H9 (cell line): ENCODE data around the gene TM9SF1. TPM values are rescaled to one million over a fixed set of nuclear protein-coding genes. Genes with fewer than 3 reads are reported as not detected.

Experiments used
- DNase-seq: peaks from one replicate; pipeline ENCODE4 v3.0.0-alpha.2; 2017
- H2AFZ ChIP-seq: one replicate; pipeline ENCODE4 v1.6.1; 2013; ENCODE audit warnings: mild to moderate bottlenecking, low read length, control low read depth, moderate library complexity
- H2AK5ac ChIP-seq: 2 replicates; pipeline ENCODE4 v1.6.1; 2013; ENCODE audit warnings: low read length, control low read depth, mixed read lengths; ENCODE audit not compliant: insufficient read length
- H2BK120ac ChIP-seq: one replicate; pipeline ENCODE4 v1.6.1; 2013; ENCODE audit warnings: low read depth, mild to moderate bottlenecking, low read length, control low read depth, inconsistent platforms; ENCODE audit not compliant: poor library complexity, severe bottlenecking
- H2BK12ac ChIP-seq: 2 replicates; pipeline ENCODE4 v1.6.1; 2013; ENCODE audit warnings: low read length, control low read depth, mixed read lengths, low read depth; ENCODE audit not compliant: insufficient read length
- H2BK15ac ChIP-seq: 2 replicates; pipeline ENCODE4 v1.6.1; 2013; ENCODE audit warnings: low read depth, low read length, control low read depth
- H2BK20ac ChIP-seq: one replicate; pipeline ENCODE4 v1.6.1; 2013; ENCODE audit warnings: low read depth, mild to moderate bottlenecking, low read length, control low read depth, inconsistent platforms; ENCODE audit not compliant: poor library complexity, severe bottlenecking
- H2BK5ac ChIP-seq: 2 replicates; pipeline ENCODE4 v1.6.1; 2013; ENCODE audit warnings: low read length, control low read depth, mixed read lengths; ENCODE audit not compliant: insufficient read length
- H3K14ac ChIP-seq: 2 replicates; pipeline ENCODE4 v1.6.1; 2013; ENCODE audit warnings: low read length, control low read depth; ENCODE audit not compliant: insufficient read depth
- H3K18ac ChIP-seq: 2 replicates; pipeline ENCODE4 v1.6.1; 2013; ENCODE audit warnings: low read depth, mild to moderate bottlenecking, mixed read lengths, low read length, control low read depth; ENCODE audit not compliant: insufficient read length
- H3K23ac ChIP-seq: 2 replicates; pipeline ENCODE4 v1.6.1; 2013; ENCODE audit warnings: low read length, control low read depth, mixed read lengths, low read depth; ENCODE audit not compliant: insufficient read length
- H3K23me2 ChIP-seq: 2 replicates; pipeline ENCODE4 v1.6.1; 2013; ENCODE audit warnings: low read depth, mild to moderate bottlenecking, mixed read lengths, low read length, control low read depth; ENCODE audit not compliant: insufficient read length, poor library complexity, severe bottlenecking
- H3K27ac ChIP-seq: 2 replicates; pipeline ENCODE4 v1.5.1; 2013; ENCODE audit warnings: low read length, control low read depth, mixed read lengths, low read depth; ENCODE audit not compliant: insufficient read length
- H3K27me3 ChIP-seq: 2 replicates; pipeline ENCODE4 v1.6.1; 2013; ENCODE audit warnings: low read length, control low read depth, inconsistent platforms; ENCODE audit not compliant: insufficient read depth
- H3K4ac ChIP-seq: 2 replicates; pipeline ENCODE4 v1.6.1; 2013; ENCODE audit warnings: low read depth, mild to moderate bottlenecking, control low read depth, inconsistent platforms, low read length, moderate library complexity
- H3K4me1 ChIP-seq: 2 replicates; pipeline ENCODE4 v1.6.1; 2013; ENCODE audit warnings: low read length, control low read depth, inconsistent platforms; ENCODE audit not compliant: insufficient read depth
- H3K4me2 ChIP-seq: 2 replicates; pipeline ENCODE4 v1.6.1; 2013; ENCODE audit warnings: low read length, control low read depth, mixed read lengths; ENCODE audit not compliant: insufficient read length, insufficient read depth
- H3K56ac ChIP-seq: 2 replicates; pipeline ENCODE4 v1.6.1; 2013; ENCODE audit warnings: low read depth, mild to moderate bottlenecking, mixed read lengths, low read length, control low read depth; ENCODE audit not compliant: insufficient read length
- H3K79me1 ChIP-seq: 2 replicates; pipeline ENCODE4 v1.6.1; 2013; ENCODE audit warnings: low read depth, mild to moderate bottlenecking, moderate library complexity, low read length, control low read depth, inconsistent platforms; ENCODE audit not compliant: insufficient read depth, poor library complexity, severe bottlenecking
- H3K79me2 ChIP-seq: 2 replicates; pipeline ENCODE4 v1.6.1; 2013; ENCODE audit warnings: low read length, control low read depth, inconsistent platforms; ENCODE audit not compliant: insufficient read depth
- H3K9ac ChIP-seq: 2 replicates; pipeline ENCODE4 v1.6.1; 2013; ENCODE audit warnings: low read length, control low read depth, mixed read lengths; ENCODE audit not compliant: insufficient read length; ENCODE audit errors: extremely low read depth
- H3K9me3 ChIP-seq: one replicate; pipeline ENCODE4 v1.6.1; 2013; ENCODE audit warnings: low read depth, low read length, inconsistent platforms; ENCODE audit not compliant: control insufficient read depth
- H3T11ph ChIP-seq: one replicate; pipeline ENCODE4 v1.6.1; 2013; ENCODE audit warnings: mild to moderate bottlenecking, low read length, control low read depth, inconsistent platforms
- H4K20me1 ChIP-seq: one replicate; pipeline ENCODE4 v1.6.1; 2013; ENCODE audit not compliant: control insufficient read depth, insufficient read length, insufficient read depth
- H4K5ac ChIP-seq: 2 replicates; pipeline ENCODE4 v1.6.1; 2013; ENCODE audit warnings: low read depth, mild to moderate bottlenecking, mixed read lengths, low read length, control low read depth; ENCODE audit not compliant: insufficient read length
- H4K8ac ChIP-seq: replicated peaks from 2 replicates; pipeline ENCODE4 v1.6.1; 2013; ENCODE audit warnings: low read length, control low read depth, mixed read lengths, low read depth; ENCODE audit not compliant: insufficient read length
- H4K91ac ChIP-seq: 2 replicates; pipeline ENCODE4 v1.6.1; 2013; ENCODE audit warnings: low read depth, mild to moderate bottlenecking, moderate library complexity, mixed read lengths, low read length, control low read depth; ENCODE audit not compliant: insufficient read length
- H3K27ac Mint-ChIP-seq, 3 experiments: 2 replicates in 2 of 3; 3 replicates in 1 of 3; pipeline ENCODE4 v1.8.0; 2020 to 2021; ENCODE audit warnings: mixed read lengths in 3 of 3, mild to moderate bottlenecking in 1 of 3, moderate library complexity in 1 of 3
- H3K27me3 Mint-ChIP-seq: 2 replicates; pipeline ENCODE4 v1.8.0; 2021; ENCODE audit warnings: low read depth, mild to moderate bottlenecking, moderate library complexity, mixed read lengths
- H3K36me3 Mint-ChIP-seq, 3 experiments: 2 replicates in 2 of 3; 3 replicates in 1 of 3; pipeline ENCODE4 v1.8.0; 2020 to 2021; ENCODE audit warnings: low read depth in 3 of 3, mixed read lengths in 3 of 3; ENCODE audit not compliant: insufficient read depth in 1 of 3
- H3K4me1 Mint-ChIP-seq, 2 experiments: 2 replicates each; pipeline ENCODE4 v1.8.0; 2020; ENCODE audit warnings: mixed read lengths in 2 of 2
- H3K4me3 Mint-ChIP-seq, 2 experiments: 2 replicates in 1 of 2; 3 replicates in 1 of 2; pipeline ENCODE4 v1.8.0; 2020 to 2021; ENCODE audit warnings: mild to moderate bottlenecking in 2 of 2, mixed read lengths in 2 of 2, moderate library complexity in 1 of 2
- H3K9me3 Mint-ChIP-seq, 2 experiments: 2 replicates in 1 of 2; 3 replicates in 1 of 2; pipeline ENCODE4 v1.8.0; 2020; ENCODE audit warnings: mild to moderate bottlenecking in 2 of 2, mixed read lengths in 2 of 2, moderate library complexity in 1 of 2
- WGBS: extraction: QIAGEN DNeasy Blood & Tissue Kit; methylation state at CpG from one replicate; pipeline ENCODE4 v1.1.7; 2013; ENCODE audit warnings: missing lambda C conversion rate, low lambda C conversion rate, mixed read lengths; ENCODE audit not compliant: insufficient read length; ENCODE audit errors: extremely low coverage; 5-methylcytosine and 5-hydroxymethylcytosine counted together
- total RNA-seq: library from RNA; stranded (reverse); gene quantifications from 2 replicates; pipeline ENCODE4 v1.2.1, GENCODE V29; 2021
- TF ChIP-seq, protein P1 (sequence below): fragments of 200-600 bp; sonication (generic); conservative IDR thresholded peaks from 3 replicates; pipeline ENCODE4 v1.8.0; 2021; ENCODE audit warnings: antibody characterized with exemption, mild to moderate bottlenecking

TM9SF1 gene
- total RNA-seq, 1 experiment from 2014 or later, result 31.6 TPM

DNA sequence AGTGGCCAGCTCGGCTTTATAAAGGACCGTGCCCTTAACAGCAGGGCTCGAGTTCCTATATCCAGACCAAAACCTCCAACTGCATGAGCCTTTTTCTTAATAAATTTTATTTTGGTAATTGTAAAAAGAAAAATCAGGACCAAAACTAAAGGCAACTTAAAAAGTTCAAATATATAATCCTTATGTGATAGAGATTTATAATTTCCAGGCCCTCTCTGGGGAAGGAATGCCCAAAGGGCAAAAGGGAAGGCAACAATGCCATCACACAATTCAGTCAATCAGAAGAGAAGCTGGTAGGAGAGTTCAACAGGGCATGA is 6.2 kb downstream of the TM9SF1 start:
- no peaks in the 10 kb centered on the region for H3K23me2 ChIP-seq
- Mint-ChIP-seq H3K4me1 (peaks cover 15 to 17% of the 10 kb centered on the region in 2 experiments), H3K4me3 (peak overlapping the region; percentile 94 to 95), H3K9me3 (no peaks in the 10 kb centered on the region), H3K36me3 (peaks cover 23 to 72% (median 60%) of the 10 kb centered on the region in 3 experiments), H3K27ac (peak overlapping the region in 2 of 3 experiments; percentile 37 to 63; a peak in 4 of 7 replicates), H3K27me3 (no peaks in the 10 kb centered on the region)
- no peaks in the 10 kb centered on the region; the same call in 1 of the 2 replicates for H3K4me1 ChIP-seq
- no peak overlapping the region for H4K5ac ChIP-seq
- H2AK5ac ChIP-seq, result no peak overlapping the region
- DNase-seq, result no peak
- H2BK15ac ChIP-seq, result no peak overlapping the region
- H3K4ac ChIP-seq, result no peak overlapping the region
- no peak overlapping the region for H4K91ac ChIP-seq
- H2BK120ac ChIP-seq, result no peak overlapping the region
- no peaks in the 10 kb centered on the region for H3K9me3 ChIP-seq
- no peak overlapping the region for H2AFZ ChIP-seq
- H3K4me2 ChIP-seq, result no peak overlapping the region
- no peak overlapping the region for H3K23ac ChIP-seq
- no peak overlapping the region for H2BK12ac ChIP-seq
- no peak overlapping the region for H2BK20ac ChIP-seq
- no peak overlapping the region for H3K9ac ChIP-seq
- no peak overlapping the region for H3T11ph ChIP-seq
- no peak overlapping the region for H3K14ac ChIP-seq
- no peak overlapping the region for H3K27ac ChIP-seq
- no peak overlapping the region for H3K56ac ChIP-seq
- H4K8ac ChIP-seq, result no peak overlapping the region
- no peak overlapping the region for H3K18ac ChIP-seq
- H3K27me3 ChIP-seq, result no peaks in the 10 kb centered on the region
- no peaks in the 10 kb centered on the region for H4K20me1 ChIP-seq
- TF ChIP-seq, protein P1, sequence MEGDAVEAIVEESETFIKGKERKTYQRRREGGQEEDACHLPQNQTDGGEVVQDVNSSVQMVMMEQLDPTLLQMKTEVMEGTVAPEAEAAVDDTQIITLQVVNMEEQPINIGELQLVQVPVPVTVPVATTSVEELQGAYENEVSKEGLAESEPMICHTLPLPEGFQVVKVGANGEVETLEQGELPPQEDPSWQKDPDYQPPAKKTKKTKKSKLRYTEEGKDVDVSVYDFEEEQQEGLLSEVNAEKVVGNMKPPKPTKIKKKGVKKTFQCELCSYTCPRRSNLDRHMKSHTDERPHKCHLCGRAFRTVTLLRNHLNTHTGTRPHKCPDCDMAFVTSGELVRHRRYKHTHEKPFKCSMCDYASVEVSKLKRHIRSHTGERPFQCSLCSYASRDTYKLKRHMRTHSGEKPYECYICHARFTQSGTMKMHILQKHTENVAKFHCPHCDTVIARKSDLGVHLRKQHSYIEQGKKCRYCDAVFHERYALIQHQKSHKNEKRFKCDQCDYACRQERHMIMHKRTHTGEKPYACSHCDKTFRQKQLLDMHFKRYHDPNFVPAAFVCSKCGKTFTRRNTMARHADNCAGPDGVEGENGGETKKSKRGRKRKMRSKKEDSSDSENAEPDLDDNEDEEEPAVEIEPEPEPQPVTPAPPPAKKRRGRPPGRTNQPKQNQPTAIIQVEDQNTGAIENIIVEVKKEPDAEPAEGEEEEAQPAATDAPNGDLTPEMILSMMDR, result no peak
- H3K79me1 ChIP-seq, result peaks cover 4% of the 10 kb centered on the region
- no peaks in the 10 kb centered on the region for H3K79me2 ChIP-seq
- WGBS, result no CpG with 5 or more reads among the region's 3 CpGs
- H2BK5ac ChIP-seq, result no peak overlapping the region
